DMS79 treated with DMSO at 0.1 percent for 48 hours (cell line): Measurements from ENCODE around the gene DIAPH2.
"Not testable (repeated sequence)": the region's sequence is repeated elsewhere in the genome, so short reads cannot be mapped to it uniquely, and the experiment has no call there.

Experiments used
- DNase-seq: peaks from one replicate; lab custom pipeline; 2025; lab: John Stamatoyannopoulos, UW

DIAPH2 gene

DNA sequence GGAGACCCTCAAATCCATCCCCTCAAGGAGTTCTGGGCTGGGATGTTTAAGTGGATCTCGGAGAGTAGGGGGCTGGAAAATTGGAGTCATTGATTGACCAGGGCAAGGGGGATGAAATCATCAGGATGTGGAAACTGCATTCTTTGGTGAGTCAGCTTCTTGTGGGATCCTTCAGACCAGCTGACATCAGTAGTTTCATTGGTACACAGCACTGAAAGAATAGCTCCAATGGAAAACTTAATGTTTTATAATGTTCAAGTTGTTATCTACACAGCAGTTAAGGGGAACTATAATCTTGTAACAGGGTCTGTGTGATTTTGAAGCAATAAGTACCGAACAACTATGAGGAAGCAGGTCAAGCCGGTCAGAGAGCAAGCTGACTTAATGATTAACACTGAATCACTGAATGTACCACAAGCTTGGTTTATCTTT lies 705.1 kb downstream of the DIAPH2 start:
- DNase-seq, result no peak

DNA sequence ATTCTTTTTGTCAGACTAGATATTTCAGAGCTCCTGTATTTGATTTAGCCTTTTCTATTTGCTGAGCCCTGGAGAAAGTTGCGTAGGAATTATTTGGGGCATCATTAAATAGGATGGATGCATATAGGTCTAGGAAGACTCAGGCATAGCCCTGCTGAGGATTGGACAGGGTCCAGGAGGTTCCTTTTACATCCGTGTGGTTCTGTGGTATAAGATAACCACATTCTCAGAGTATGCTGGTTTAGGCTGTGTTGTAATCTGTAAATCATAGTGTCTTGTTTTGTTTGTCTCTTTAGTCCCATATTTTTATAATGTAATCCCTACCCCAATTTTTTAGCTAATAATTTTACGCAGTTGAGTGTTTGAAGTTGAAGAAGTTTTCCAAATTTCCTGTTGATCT lies 712.7 kb downstream of the DIAPH2 start:
- no peak for DNase-seq

DNA sequence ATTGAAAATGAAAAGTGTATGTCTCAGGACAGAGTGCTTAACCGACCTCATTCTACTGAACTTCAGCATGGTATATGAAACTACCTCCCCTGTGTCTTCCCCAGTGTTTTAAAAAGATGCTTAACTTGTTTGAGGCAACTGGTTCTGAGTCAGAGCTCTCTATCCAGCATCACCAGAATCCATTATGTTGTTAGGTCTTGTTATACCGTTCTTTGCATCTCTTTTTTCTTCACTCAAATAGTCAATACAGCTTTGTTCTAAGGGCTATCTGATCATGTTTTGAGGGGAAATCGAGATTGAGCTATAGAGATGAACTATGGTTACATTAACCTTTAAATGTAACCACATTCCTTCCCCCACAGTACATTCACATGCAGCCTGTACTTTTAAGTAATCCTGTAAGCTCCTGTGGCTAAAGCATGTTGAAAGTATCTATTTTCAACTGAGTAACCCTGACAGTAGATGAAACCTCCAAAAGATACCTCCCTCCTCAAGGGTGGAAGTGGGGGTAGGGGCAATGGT lies 713.4 kb downstream of the DIAPH2 start:
- DNase-seq, result no peak

DNA sequence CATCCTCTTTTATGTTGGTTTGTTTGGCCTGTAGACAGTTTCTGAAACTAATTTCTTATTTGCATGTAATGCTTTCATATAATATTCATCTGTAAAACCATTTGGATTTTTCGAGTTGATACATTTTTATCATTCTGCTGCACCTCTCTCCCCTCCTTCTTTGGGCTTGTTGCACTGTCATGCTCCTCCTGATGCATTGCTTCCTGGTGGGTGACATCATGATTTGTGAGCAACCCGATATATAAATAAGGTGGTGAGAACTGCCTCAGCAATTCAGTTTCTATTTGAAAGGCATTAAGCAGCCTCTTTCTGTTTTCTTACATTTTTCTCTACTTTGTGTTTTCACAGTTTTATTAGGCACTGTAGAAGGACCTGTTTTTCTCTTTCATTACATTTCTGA lies 714.8 kb downstream of the DIAPH2 start:
- DNase-seq, result no peak

DNA sequence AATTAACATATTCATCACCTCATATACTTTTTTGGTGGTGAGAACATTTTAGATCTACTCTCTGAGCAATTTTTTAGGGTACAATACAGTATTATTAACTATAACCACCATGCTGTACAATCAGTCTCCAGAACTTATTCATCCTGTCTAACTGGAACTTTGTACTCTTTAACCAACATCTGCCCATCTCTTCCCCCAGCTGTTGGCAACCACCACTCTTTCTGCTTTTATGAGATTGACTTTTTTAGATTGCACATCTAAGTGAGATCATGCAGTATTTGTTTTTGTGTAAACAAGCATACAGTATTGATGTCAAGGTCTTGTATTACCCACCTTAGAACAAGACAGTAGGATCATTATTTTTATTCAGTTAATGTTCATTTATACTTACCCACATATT lies 715.9 kb downstream of the DIAPH2 start:
- DNase-seq, result no peak

DNA sequence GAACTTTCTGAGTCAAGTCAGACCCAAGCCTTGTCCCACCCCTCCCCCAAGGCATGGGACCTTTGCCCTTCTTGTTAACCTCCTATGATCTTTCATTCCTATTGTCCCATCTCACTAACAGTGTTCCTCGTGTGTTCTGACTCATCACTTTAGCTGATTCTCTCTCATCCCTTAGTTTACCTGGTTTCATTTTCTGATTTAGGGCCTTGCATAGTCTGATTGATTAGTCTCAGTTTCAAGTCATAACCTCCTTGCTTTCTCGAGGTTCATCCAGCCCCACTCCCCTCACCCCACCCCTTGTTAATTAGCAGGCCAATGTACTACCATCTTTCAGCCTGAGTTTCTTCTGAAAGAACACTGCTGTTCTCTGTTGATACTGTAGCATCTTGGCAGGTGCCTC lies 716.5 kb downstream of the DIAPH2 start:
- no peak for DNase-seq

DNA sequence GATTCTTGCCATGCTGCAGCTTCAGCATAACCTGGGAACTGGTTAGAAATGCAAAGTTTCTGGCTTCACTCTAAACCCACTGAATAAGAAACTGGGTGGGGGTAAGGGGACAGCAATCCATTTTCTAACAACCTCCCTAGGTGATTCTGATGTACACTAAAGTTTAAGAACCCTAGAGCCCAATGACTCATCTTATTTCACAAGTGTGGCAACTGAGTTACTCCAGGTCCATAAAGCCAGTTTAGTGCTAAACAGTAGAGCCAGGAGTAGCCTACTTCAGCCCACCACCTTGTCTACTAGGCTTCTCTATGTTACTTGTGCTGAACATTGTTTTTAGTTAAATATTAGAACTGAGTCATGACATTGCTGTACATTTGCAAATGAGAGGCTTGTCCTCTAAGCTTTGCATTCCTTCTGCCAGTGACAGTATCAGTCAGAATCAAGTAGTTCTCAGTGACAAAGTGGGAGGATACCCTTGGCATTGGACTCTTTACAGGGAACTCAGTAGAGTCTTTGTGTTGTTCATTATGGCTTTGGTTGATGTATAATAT lies 717.0 kb downstream of the DIAPH2 start:
- DNase-seq, result no peak

DNA sequence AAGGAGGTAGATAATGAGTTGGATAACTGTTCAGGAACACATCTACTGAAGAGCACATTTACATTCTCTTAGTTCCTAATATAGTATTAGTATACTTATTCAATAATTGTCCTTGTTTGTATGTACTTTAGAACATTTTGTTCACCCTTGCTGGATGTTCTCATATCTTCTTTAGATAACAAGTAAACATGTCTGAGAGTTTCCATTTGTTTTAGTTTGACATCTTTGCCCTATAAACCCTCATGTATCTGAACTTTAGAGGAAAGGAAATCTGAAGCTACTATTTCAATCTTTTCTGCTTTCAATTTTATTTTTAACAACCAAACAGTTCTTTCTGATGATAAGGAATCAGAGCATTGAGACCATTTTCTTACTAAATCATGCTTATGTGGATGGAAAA lies 717.7 kb downstream of the DIAPH2 start:
- no peak for DNase-seq

DNA sequence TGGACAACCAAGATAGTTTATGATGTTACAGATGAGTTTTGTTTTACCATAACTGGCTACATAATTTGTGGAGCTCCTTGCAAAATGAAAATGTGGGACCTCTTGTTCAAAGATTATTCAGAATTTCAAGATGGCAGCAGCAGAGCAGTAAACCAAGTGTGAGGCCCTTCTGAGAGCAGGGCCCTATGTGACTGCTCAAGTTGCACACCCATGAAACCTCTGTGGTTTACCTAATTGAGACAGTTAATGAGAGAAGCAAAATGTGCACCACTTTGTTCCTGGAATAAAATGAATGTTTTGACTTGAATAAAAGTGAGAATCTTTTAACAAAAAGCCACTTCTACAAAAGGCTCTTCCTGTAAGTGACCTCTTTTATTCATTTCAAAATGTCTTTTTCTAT lies 718.3 kb downstream of the DIAPH2 start:
- DNase-seq, result no peak

DNA sequence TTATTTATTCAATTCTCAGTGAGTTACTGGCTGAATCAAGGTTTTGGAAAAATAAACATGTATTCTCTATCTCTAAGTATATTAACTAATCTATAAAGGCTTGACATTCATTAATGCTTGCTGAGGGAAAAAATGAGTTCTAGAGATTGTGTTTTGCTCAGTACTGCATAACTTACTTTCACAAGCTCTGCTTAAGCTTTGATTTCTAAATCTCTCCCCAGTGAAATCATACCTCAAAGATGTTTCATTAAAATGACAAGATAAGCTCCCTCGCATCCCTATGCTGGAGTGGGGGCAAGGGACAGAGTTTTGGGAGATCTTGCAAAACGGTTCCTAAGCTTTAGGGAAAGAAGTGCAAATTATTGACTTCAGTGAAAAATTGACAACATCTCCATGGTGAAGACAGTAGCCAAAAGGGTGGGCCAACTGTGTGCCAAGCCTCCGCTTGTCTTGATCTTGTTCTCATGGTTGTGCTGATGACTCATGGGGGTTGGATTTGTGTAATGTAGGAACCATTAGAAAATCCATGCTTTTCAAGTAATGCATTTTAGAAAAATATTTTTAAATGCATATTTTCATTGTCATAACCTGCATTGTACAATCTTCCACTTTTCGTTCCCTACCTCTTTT lies 720.5 kb downstream of the DIAPH2 start:
- no peak for DNase-seq

DNA sequence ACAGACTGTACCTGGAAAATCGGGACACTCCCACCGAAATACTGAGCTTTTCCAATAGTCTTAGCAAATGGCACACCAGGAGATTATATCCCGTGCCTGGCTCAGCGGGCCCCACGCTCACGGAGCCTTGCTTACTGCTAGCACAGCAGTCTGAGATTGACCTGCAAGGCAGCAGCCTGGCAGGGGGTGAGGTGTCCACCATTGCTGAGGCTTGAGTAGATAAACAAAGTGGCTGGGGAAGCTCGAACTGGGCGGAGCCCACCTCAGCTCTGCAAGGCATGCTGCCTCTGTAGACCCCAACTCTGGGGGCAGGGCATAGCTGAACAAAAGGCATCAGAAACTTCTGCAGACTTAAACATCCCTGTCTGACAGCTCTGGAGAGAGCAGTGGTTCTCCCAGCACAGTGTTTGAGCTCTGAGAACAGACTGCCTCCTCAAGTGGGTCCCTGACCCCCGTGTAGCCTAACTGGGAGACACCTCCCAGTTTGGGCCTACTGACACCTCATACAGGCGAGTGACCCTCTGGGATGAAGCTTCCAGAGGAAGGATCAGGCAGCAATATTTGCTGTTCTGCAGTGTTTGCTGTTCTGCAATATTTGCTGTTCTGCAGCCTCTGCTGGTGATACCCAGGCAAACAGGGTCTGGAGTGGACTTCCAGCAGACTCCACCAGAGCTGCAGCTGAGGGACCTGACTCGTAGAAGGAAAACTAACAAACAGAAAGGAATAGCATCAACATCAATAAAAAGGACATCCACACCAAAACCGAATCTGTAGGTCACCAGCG lies 725.2 kb downstream of the DIAPH2 start:
- not testable (repeated sequence) for DNase-seq

DNA sequence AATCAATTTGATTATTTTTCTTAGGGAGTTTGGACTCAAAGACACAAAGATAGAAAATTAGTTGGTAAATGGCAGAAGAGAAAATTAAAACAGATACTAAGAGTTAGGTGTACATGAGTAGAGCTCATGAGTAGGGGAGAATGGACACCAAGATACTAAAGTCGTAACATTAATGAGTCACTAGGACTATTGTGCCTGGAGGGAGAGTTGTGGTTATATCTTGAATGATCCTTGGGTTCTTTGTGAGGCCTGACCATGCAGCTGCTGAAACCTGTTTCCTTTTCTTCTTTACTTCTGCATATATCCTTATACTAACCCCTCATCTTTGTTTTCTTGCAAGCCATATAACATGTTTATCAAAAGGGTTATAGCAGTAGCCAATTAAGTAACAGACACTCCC lies 731.8 kb downstream of the DIAPH2 start:
- no peak for DNase-seq

DNA sequence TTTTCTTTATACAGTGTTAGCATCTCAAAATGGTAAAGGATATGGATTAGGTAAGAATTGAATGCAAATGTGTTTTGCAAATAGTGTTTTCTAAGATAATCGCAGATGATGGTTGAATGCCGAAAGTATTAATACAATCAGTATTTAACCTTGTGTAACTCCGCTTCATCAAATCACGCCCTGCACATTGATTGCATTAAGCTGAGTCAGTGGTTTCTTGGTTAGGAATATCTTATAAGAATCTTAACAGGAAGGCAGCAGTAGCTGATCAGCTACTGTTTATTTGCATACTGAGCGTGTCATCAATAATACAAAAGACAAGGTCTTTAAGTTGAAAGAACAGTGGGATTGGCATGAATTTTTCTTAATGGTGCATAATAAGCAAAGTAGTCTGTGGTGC lies 744.5 kb downstream of the DIAPH2 start:
- no peak for DNase-seq

DNA sequence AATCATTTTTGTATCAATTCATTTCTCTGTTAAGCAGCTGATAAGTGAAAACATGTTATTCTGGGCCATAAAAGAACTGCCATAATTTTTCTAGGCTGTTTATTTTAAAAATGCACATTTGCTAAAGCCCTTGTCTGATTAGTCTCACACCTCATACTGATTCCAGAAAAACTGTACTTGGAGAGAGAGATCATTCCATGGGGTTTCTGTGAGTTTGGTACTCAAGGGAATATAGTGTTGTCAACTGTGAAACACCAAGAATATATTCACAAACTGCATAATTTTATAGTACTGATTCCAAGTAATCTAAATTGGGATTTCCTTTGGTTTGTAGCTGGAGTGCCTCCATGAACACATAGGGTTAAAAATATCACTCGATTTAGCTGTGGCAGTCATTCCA lies 746.6 kb downstream of the DIAPH2 start:
- DNase-seq, result no peak

DNA sequence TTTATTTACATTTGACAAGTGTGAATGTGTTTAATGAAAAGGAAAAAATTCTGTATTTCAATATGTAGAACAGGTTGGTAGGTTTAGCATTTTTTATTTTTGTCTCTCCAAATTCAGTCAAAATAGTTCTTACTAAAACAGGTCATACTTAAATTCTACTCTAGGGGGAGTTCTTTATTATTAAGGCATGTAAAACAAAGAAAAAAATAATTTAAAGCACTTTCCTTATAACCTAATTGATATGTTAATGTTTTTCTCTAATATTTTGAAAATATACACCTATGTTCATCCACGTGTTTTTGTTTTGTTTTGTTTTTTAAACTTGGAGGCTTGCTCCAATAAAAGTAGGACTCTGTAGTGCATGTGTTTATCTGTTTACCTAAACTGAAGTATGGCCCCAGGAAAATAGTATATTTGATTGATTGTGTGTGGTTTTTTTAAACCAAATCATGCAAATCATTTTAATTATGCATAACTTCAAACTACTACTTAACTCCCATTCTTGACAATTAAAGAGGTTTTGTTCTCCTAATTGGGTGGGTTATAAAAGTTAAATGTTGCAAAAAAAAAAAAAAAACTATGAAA lies 761.7 kb downstream of the DIAPH2 start:
- DNase-seq, result no peak

DNA sequence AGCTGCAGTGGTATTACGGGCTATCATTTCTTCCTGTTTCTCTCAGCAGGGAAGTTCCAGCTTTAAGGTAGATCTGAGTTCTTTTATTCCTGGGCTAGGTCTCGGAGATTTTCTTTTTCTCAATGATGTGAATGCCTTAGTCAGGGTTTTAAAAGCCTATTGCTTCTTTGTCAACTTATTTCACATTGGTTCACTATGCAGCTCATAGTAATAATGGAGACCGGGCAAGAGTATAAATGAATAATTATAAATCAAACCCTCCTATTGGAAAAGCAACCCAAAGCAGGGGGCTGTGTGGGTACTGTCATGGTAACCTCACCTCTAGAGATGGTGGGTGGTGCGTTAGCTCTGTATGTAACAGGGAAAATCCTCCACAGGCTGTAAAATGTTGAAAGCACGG lies 762.7 kb downstream of the DIAPH2 start:
- no peak for DNase-seq

DNA sequence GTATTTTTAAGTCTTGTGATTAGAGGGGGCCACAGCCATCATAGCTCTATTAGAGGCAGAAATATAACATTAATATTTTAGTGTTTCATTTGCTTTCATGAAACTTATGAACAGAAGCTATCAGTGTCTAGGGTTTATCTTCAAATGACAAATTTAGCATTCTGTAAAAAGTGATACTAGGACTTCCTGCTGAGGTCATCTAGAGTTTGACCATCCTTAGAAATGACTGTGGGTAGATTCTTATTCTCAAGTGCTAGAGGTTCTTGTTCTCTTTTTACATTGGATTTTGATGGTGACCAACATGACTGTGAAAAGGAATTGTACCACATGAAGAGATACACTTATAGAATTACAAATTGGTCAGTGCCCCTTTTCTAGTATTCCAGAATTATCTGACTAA lies 767.6 kb downstream of the DIAPH2 start:
- no peak for DNase-seq

DNA sequence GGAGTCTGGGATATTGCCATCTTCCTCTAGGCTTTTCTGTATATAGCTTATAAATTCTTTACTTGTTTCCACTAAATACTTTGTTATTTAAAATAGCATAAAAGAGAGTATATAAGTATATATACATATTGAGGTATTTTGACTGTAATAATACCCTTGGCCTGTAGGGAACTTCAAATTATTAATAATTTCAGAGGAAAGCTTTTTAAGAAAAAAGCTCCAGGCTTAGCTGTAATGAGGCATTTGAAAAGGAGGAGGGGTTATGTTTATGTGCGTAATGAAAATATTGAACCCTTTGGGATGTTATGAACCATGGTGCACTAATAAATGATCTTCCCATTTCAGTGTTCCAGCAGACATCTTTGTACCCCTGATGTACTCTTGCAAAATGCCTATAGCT lies 777.1 kb downstream of the DIAPH2 start:
- no peak for DNase-seq

DNA sequence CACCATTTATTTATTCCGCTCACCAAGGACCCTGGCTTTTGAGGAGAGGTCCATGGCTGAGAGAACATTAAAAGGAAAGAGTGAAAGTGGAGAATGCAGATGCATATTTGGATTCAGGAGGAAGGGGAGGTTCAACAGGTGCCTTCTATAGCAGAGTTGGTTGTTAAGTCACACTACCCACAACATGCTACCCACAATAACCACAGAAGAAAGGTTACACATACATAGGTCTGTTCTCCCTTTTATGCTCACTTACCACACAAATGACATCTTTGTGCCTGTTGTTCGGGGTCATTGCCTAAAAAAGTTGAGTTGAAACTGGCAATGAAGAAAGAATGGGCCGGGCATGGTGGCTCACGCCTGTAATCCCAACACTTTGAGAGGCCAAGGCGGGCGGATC lies 786.4 kb downstream of the DIAPH2 start:
- no peak for DNase-seq

DNA sequence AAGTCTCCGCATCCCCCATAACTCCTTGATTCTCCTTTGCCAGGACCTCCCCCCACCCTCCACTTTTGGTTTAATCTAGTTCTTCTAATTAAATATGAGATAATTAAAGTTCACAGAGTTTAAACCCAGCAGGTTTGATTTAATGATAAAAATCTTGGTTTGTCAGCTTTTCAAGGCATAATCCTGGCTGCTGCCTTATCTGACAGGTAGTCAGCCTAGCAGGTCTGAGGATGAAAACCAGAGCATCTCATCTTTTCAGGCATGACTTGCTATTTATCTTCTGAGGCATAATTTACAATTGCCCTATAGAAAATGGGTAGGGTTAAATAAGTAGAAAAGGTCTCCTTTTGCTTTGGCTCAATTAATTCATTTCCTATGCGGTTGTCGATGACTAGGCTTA lies 790.3 kb downstream of the DIAPH2 start:
- DNase-seq, result no peak

DNA sequence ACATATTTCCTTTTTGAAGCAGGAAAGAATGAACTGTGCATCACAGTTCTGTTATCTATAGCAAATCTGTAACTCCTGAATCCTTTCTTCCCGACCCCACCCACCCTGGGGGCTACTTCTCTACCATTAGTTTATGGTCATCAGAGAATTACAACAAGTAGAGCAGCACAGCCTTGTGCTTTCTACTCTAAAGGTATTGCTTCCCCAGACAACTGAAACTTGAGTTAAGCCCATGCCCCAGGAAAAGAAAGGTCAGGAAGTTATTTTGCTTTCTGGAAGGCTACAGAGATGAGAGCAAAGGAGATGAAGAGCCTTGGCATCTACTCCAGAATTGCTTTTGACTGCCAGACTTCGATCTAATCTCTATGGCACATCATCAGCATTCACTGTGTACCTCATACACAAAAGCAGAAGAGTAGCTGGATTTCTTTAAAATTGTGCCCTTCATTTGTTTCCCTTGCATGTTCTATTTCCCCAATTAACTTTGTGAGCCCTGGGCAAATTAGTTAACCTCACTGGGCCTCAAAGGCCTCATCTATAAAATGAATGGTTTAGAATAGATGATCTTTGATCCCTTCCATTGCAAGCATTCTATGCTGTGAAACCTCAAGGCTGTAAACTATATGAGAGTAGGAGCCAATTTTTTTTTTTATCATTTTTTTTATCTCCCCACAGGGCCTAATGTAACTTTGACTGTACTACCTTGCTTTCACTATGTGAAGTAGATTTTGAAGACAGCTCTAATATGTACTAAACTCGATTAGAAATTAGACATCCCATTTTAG lies 794.7 kb downstream of the DIAPH2 start:
- DNase-seq, result no peak

DNA sequence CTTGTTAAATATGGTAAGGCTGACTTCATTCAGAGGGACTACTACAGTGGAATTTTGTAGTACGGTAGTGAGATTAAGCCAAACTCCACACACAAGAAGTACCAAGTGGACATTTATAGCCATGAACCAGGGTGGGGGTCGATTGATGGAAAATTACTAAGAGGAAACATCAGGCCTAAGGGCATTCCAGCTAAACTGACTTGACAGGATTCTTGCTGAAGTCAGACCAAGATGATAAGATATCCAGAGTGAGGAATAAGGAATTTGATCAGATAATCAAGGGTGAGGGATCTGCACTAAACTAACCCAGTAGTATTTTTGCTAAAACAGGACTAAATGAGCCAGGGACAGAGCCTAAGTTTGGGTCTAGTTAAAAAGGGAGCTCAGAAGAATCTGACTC lies 796.6 kb downstream of the DIAPH2 start:
- no peak for DNase-seq
